ENCODE measurements around the gene DBNL.

DBNL gene

DNA sequence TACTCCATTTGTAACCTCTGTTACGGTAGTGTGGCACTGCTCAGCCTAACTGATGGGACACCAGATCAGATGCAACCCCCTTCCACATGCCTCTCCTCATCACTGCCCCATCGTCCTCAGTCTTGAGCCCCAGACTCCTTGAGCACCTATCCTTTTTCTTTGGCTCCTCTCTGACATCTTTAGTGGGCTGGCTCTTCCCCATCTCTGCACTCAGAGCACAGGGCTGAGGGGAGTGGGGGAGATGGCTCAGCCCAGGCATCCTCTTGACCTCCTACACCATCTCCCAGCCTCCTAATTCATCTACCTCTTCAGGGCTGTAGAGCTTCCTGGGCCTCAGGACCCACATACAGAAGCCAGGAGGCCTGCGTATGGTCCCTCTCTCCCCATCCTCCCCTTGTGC, 39.3 kb downstream of the DBNL start:
- H3K4me3 ChIP-seq (ENCODE audit: low read depth, low read length) = no peak overlapping the region
- in situ Hi-C loops (cut with HindIII; ENCODE audit: low sequenced_read_pairs) = no loop called here
- no peak for TF ChIP-seq CTCF (IDR thresholded peaks at IDR 0.05; ENCODE audit: low read depth, low read length, missing control alignments)
- no peak for DNase-seq (ENCODE audit: low read depth)

GRCh38 chr7:44084701-44085100, 40.2 kb downstream of the DBNL start:
- in situ Hi-C loops (cut with HindIII; ENCODE audit: low sequenced_read_pairs) = no loop called here
- H3K4me3 ChIP-seq (ENCODE audit: low read depth, low read length) = no peak overlapping the region
- TF ChIP-seq CTCF (IDR thresholded peaks at IDR 0.05; ENCODE audit: low read depth, low read length, missing control alignments) = no peak
- no peak for DNase-seq (ENCODE audit: low read depth)

DNA sequence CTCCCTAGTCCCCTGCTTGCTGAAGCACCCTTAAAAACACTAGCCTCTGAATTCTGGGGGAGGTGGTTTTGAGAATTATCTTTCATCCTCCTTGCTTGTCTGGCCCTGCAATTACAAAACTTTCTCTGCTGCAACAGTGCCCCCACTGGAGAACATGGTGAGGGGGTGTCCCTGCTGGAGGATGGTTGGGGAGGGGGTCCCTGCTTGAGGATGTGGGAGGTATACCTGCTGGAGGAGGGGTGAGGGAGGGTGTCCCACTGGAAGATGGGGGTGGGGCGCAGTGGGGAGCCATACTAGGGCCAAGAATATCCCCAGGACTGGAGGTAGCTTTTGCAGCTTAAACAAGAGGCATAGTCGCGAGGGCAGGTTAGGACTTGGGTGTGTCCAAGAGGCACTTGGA, 41.0 kb downstream of the DBNL start:
- DNase-seq (ENCODE audit: low read depth) = no peak
- TF ChIP-seq CTCF (IDR thresholded peaks at IDR 0.05; ENCODE audit: low read depth, low read length, missing control alignments) = peak; percentile 26
- in situ Hi-C loops (cut with HindIII; ENCODE audit: low sequenced_read_pairs) = no loop called here
- no peak overlapping the region for H3K4me3 ChIP-seq (ENCODE audit: low read depth, low read length)

DNA sequence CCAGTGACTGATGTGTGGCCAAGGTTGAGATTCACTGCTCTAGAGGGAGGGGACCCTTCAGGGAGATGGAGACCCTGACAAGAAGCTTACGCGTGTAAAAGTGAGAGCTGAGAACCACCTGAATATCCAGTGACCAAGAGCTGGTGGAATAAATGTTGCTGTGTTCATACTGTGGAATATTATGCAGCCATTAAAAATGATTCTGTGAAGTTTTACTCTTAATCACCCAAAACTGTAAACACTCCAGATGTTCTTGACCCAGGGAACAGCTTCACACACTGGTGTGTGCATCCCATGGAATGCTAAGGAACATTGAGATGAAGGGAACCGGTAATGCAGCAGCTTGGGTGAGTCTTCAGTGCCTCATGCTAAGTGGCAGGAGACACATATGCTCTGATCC, 42.1 kb downstream of the DBNL start:
- no peak overlapping the region for H3K4me3 ChIP-seq (ENCODE audit: low read depth, low read length)
- TF ChIP-seq CTCF (IDR thresholded peaks at IDR 0.05; ENCODE audit: low read depth, low read length, missing control alignments) = no peak
- in situ Hi-C loops (cut with HindIII; ENCODE audit: low sequenced_read_pairs) = no loop called here
- no peak for DNase-seq (ENCODE audit: low read depth)

GRCh38 chr7:44087911-44088838, 43.7 kb downstream of the DBNL start:
- DNase-seq (ENCODE audit: low read depth) = peak; percentile 82
- H3K4me3 ChIP-seq (ENCODE audit: low read depth, low read length) = no peak overlapping the region
- in situ Hi-C loops (cut with HindIII; ENCODE audit: low sequenced_read_pairs) = no loop called here
- no peak for TF ChIP-seq CTCF (IDR thresholded peaks at IDR 0.05; ENCODE audit: low read depth, low read length, missing control alignments)

- no peak overlapping the region for H3K4me3 ChIP-seq (ENCODE audit: low read depth, low read length)
- no peak for DNase-seq (ENCODE audit: low read depth)
- TF ChIP-seq CTCF (IDR thresholded peaks at IDR 0.05; ENCODE audit: low read depth, low read length, missing control alignments) = no peak
- in situ Hi-C loops (cut with HindIII; ENCODE audit: low sequenced_read_pairs) = no loop called here
Observed at GRCh38 chr7:44093102-44093641, 48.7 kb downstream of the DBNL start.

Measured in astrocyte of the cerebellum (primary cell).